IMR-90 (cell line): ENCODE results near the gene XDH.

Experiments used
- BHLHE40 ChIP-seq: fragments of 150-350 bp; IDR thresholded peaks from 2 replicates; pipeline ENCODE4 v1.6.1; 2016; ENCODE audit warnings: mild to moderate bottlenecking, low read depth, low read length
- CHD1 ChIP-seq: IDR thresholded peaks from 2 replicates; pipeline ENCODE4 v1.6.1; 2012; ENCODE audit warnings: low read depth, low read length, improper control_type of control experiment
- CTCF ChIP-seq: conservative IDR thresholded peaks from 2 replicates; pipeline ENCODE4 v1.5.1; 2012; ENCODE audit warnings: mild to moderate bottlenecking, low read depth, low read length, improper control_type of control experiment
- ELK1 ChIP-seq: fragments of 150-350 bp; IDR thresholded peaks from 2 replicates; pipeline ENCODE4 v1.6.1; 2016; ENCODE audit warnings: low read depth, mild to moderate bottlenecking, low read length, moderate library complexity, borderline replicate concordance
- FOS ChIP-seq: fragments of 150-350 bp; IDR thresholded peaks from 2 replicates; pipeline ENCODE4 v1.6.1; 2016; ENCODE audit warnings: low read depth, low read length
- MAZ ChIP-seq: IDR thresholded peaks from 2 replicates; pipeline ENCODE4 v1.6.1; 2012; ENCODE audit warnings: low read depth, mild to moderate bottlenecking, low read length, improper control_type of control experiment, moderate library complexity, borderline replicate concordance
- MXI1 ChIP-seq: IDR thresholded peaks from 2 replicates; pipeline ENCODE4 v1.6.1; 2012; ENCODE audit warnings: low read depth, mild to moderate bottlenecking, low read length, moderate library complexity, borderline replicate concordance
- NFE2L2 ChIP-seq: fragments of 150-350 bp; IDR thresholded peaks from 2 replicates; pipeline ENCODE4 v1.6.1; 2016; ENCODE audit warnings: low read depth, mild to moderate bottlenecking, low read length
- POLR2A ChIP-seq: IDR thresholded peaks from 2 replicates; pipeline ENCODE4 v1.6.1; 2012; ENCODE audit warnings: mild to moderate bottlenecking, low read depth, low read length
- RAD21 ChIP-seq: IDR thresholded peaks from 2 replicates; pipeline ENCODE4 v1.6.1; 2012; ENCODE audit warnings: low read length, improper control_type of control experiment
- RCOR1 ChIP-seq: IDR thresholded peaks from 2 replicates; pipeline ENCODE4 v1.6.1; 2012; ENCODE audit warnings: mild to moderate bottlenecking, low read length, improper control_type of control experiment; ENCODE audit not compliant: insufficient replicate concordance
- RFX5 ChIP-seq: IDR thresholded peaks from 2 replicates; pipeline ENCODE4 v1.8.0; 2012; ENCODE audit warnings: low read depth, mild to moderate bottlenecking, low read length, moderate library complexity

GRCh38 chr2:31344447-31344846 lies 70.1 kb downstream of the XDH start:
- TF ChIP-seq CTCF: no peak
- no peak for TF ChIP-seq RCOR1
- no peak for TF ChIP-seq MXI1
- TF ChIP-seq POLR2A: no peak
- no peak for TF ChIP-seq RFX5
- TF ChIP-seq BHLHE40: no peak
- TF ChIP-seq MAZ: no peak
- no peak for TF ChIP-seq FOS
- TF ChIP-seq RAD21: no peak
- no peak for TF ChIP-seq CHD1
- TF ChIP-seq NFE2L2: no peak
- TF ChIP-seq ELK1: no peak
